GM12874 (cell line): Measurements from ENCODE around the gene ADAMTS15.

Source experiments
- CTCF ChIP-seq: IDR thresholded peaks from 2 replicates; pipeline ENCODE4 v1.5.1; 2011; ENCODE audit warnings: low read depth, mild to moderate bottlenecking, control low read depth, low read length, moderate library complexity; ENCODE audit not compliant: insufficient read depth

ADAMTS15 gene

DNA sequence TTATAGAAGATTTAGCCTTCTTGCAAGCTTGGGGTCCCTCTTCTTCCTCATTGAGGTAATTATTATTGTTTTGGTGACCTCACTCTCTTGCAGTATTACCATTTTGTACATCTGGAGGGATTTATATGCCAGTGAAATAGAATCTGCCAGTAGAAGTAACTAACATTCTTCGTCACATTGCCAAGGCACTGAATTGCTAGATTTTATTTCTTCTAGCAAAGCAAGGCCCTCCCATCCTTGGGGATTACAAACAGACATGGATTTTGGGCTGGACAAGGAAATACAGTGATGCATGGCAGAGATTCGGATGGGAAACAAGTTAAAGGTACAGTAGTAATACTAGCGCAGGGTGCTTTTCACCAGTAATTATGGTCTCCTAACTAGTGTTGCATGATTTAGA is 7.8 kb downstream of the ADAMTS15 start:
- TF ChIP-seq CTCF = no peak

DNA sequence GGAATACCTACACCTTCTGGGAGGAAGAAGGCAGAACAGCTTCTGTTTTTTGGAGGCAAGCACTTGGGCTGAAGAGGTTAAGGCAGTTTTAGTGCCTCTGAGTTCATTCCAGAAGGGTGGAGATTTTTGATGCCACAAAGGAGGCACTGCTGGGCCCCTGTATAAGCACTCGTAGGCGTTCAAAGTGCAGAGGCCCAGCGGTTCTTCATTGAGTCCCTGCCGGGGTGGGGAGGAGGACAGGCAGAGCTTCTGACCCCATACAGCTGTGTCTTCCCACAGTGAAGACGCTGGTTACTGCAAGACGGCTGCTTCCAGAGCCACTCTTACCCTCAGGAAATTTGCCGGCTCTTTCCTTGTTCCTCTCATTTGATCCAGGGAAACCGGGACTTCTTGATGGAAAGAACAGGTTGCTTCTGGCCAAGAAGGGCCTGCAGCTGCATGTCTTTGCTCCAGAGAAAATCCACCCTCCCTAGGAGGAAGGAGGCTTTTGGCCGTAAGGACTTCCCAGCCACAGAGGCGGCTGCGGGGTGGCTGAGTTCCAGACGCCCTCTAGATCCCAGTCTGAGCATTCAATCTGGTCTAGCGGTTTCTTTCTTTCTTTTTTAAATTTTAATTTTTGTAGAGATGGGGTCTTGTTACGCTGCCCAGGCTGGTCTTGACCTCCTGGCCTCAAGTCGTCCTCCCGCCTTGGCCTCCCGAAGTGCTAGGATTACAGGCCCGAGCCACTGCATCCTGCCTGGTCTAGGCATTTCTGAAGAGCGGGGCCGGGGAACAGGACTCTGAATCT is 9.4 kb downstream of the ADAMTS15 start:
- no peak for TF ChIP-seq CTCF

DNA sequence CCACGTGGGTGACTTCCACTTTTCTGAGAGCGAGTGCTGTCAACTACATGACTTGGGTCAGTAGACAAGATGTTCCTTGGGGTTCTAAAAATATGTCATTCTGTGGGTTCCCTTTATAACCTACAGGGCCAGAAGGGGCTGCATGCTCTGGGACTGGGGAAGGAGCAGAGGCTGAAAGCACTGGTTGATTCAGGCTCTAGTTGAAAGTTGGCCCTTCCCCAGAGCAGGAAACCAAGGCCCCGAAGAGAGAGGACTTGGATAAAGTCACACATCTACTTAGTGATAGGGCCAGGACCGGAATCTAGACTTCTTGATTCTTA is 9.9 kb downstream of the ADAMTS15 start:
- no peak for TF ChIP-seq CTCF

GRCh38 chr11:130459521-130459920 is 11.1 kb downstream of the ADAMTS15 start:
- TF ChIP-seq CTCF = no peak

DNA sequence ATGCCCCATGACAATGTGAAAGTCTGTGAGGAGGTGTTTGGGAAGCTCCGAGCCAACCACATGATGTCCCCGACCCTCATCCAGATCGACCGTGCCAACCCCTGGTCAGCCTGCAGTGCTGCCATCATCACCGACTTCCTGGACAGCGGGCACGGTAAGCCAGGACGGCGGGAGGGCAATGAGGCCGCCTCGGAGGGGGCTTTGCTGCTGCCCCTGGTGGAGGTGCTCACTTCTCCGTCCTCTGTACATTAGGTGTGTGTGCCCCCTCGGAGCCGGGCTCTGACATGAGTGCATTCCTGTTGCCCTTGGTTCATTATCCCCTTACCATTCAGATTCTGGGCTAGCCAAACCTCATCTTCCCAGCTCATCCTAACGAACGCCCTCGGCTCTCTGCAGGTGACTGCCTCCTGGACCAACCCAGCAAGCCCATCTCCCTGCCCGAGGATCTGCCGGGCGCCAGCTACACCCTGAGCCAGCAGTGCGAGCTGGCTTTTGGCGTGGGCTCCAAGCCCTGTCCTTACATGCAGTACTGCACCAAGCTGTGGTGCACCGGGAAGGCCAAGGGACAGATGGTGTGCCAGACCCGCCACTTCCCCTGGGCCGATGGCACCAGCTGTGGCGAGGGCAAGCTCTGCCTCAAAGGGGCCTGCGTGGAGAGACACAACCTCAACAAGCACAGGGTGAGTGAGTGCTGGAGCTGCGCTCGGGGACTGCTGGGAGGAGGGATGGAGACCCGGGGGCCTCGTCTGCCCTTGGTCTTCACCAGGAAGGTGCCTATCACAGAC is 13.8 kb downstream of the ADAMTS15 start:
- no peak for TF ChIP-seq CTCF

- no peak for TF ChIP-seq CTCF
Observed at GRCh38 chr11:130462931-130463330, 14.5 kb downstream of the ADAMTS15 start.

- TF ChIP-seq CTCF = no peak
Observed at GRCh38 chr11:130464291-130464812, 15.9 kb downstream of the ADAMTS15 start.
